OCI-LY3 (cell line): ENCODE measurements around the gene NR2C2AP.

Experiments used
- H2AFZ ChIP-seq: fragments of 200-600, 300-600 bp; shearing (Covaris generic); 2 replicates; pipeline ENCODE4 v1.6.0; 2014; ENCODE audit warnings: antibody characterized with exemption, low read depth, low read length
- H3K27ac ChIP-seq: fragments of 200-600, 300-600 bp; sonication (generic); 2 replicates; pipeline ENCODE4 v1.5.1; 2014; ENCODE audit warnings: mild to moderate bottlenecking, low read length, moderate library complexity, mixed read lengths
- H3K27me3 ChIP-seq: fragments of 200-600, 300-600 bp; sonication (generic); 2 replicates; pipeline ENCODE4 v1.6.1; 2014; ENCODE audit warnings: low read depth, low read length, mixed read lengths
- H3K36me3 ChIP-seq: fragments of 200-600, 300-600 bp; sonication (generic); replicated peaks from 2 replicates; pipeline ENCODE3; 2014; ENCODE audit warnings: low read depth, low read length, mixed read lengths
- H3K4me1 ChIP-seq: fragments of 300-600, 200-600 bp; sonication (generic); 2 replicates; pipeline ENCODE4 v1.6.1; 2014; ENCODE audit warnings: low read length, mixed read lengths
- H3K4me2 ChIP-seq: fragments of 200-600, 300-600 bp; sonication (generic); 2 replicates; pipeline ENCODE4 v1.6.1; 2014; ENCODE audit warnings: low read length, mixed read lengths
- H3K4me3 ChIP-seq: fragments of 300-600, 200-600 bp; sonication (generic); 2 replicates; pipeline ENCODE4 v1.5.1; 2014; ENCODE audit warnings: antibody characterized with exemption, mild to moderate bottlenecking, low read length, moderate library complexity
- H3K79me2 ChIP-seq: fragments of 300-600, 200-600 bp; shearing (Covaris generic); 2 replicates; pipeline ENCODE4 v1.6.1; 2014; ENCODE audit warnings: mild to moderate bottlenecking, low read length, mixed read lengths
- H3K9ac ChIP-seq: fragments of 300-600, 200-600 bp; shearing (Covaris generic); 2 replicates; pipeline ENCODE4 v1.6.0; 2014; ENCODE audit warnings: mild to moderate bottlenecking, low read length, moderate library complexity
- H3K9me3 ChIP-seq: fragments of 200-600, 300-600 bp; shearing (Covaris generic); 2 replicates; pipeline ENCODE4 v1.6.1; 2014; ENCODE audit warnings: low read length, mixed read lengths; ENCODE audit not compliant: insufficient read depth
- H4K20me1 ChIP-seq: fragments of 200-600, 300-600 bp; sonication (generic); 2 replicates; pipeline ENCODE4 v1.6.1; 2016; ENCODE audit warnings: low read length, mixed read lengths; ENCODE audit not compliant: insufficient read depth
- EZH2phosphoT487 ChIP-seq: fragments of 200-600 bp; shearing (Covaris generic); IDR thresholded peaks from 2 replicates; pipeline ENCODE4 v1.6.1; 2018; ENCODE audit warnings: antibody characterized with exemption, mixed run types, low read depth
- TF ChIP-seq, protein P1 (sequence below): fragments of 200-600, 300-600 bp; sonication (generic); IDR thresholded peaks from 2 replicates; pipeline ENCODE4 v1.5.1; 2014; ENCODE audit warnings: antibody characterized with exemption, low read length, low read depth

NR2C2AP gene

DNA sequence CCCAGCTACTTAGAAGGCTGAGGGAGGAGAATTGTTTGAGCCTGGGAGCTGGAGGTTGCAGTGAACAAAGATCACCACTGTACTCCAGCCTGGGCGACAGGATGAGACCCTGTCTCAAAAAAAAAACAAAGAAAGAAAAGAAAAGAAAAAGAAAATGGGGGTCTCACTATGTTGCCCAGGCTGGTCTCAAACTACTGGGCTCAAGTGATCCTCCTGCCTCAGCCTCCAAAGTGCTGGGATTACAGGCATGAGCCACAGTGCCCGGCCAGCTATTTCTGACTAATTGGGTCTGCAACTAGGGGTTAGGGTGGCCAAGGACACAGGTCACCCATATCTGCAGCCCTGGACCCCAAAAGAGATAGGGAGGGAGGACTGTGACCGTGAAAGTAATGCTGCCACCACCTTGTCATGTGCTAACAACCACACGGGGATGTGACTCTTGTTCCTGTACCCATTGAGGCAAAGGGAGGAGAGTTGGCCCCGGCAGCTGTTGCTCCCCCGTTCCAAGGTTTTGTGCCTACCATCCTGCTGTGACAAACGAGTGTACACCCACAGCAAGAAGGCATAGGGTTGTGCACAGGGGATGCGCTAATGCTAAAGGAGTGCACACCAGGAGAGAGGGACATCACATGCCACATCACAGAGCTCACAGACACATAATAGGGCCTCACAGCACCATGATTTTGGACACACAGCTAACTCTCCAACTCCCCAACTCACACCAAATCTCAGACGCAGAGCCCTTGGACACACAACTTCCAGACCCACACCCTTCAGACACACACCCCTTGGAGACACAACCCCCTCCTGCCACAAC, 33.8 kb downstream of the NR2C2AP start:
- H3K27me3 ChIP-seq = no peaks in the 10 kb centered on the region
- H2AFZ ChIP-seq = no peak overlapping the region
- TF ChIP-seq, protein P1, sequence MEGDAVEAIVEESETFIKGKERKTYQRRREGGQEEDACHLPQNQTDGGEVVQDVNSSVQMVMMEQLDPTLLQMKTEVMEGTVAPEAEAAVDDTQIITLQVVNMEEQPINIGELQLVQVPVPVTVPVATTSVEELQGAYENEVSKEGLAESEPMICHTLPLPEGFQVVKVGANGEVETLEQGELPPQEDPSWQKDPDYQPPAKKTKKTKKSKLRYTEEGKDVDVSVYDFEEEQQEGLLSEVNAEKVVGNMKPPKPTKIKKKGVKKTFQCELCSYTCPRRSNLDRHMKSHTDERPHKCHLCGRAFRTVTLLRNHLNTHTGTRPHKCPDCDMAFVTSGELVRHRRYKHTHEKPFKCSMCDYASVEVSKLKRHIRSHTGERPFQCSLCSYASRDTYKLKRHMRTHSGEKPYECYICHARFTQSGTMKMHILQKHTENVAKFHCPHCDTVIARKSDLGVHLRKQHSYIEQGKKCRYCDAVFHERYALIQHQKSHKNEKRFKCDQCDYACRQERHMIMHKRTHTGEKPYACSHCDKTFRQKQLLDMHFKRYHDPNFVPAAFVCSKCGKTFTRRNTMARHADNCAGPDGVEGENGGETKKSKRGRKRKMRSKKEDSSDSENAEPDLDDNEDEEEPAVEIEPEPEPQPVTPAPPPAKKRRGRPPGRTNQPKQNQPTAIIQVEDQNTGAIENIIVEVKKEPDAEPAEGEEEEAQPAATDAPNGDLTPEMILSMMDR = no peak
- no peak for TF ChIP-seq EZH2phosphoT487
- peak overlapping the region; percentile 86 for H3K4me3 ChIP-seq
- H3K4me2 ChIP-seq = peak overlapping the region; percentile 82
- H3K4me1 ChIP-seq = peaks cover 45% of the 10 kb centered on the region
- peaks cover 3% of the 10 kb centered on the region; the same call in 1 of the 2 replicates for H4K20me1 ChIP-seq
- H3K9me3 ChIP-seq = no peaks in the 10 kb centered on the region
- peak overlapping the region; percentile 79 for H3K9ac ChIP-seq
- no peaks in the 10 kb centered on the region; the same call in 1 of the 2 replicates for H3K79me2 ChIP-seq
- no peaks in the 10 kb centered on the region for H3K36me3 ChIP-seq
- H3K27ac ChIP-seq = no peak overlapping the region

GRCh38 chr19:19167612-19168011, 35.6 kb downstream of the NR2C2AP start:
- H3K27me3 ChIP-seq = no peaks in the 10 kb centered on the region
- no peak overlapping the region for H3K4me3 ChIP-seq
- H3K4me1 ChIP-seq = peaks cover 35% of the 10 kb centered on the region
- H3K9me3 ChIP-seq = no peaks in the 10 kb centered on the region
- no peak overlapping the region for H3K4me2 ChIP-seq
- H3K36me3 ChIP-seq = no peaks in the 10 kb centered on the region
- no peak overlapping the region for H2AFZ ChIP-seq
- no peak for TF ChIP-seq EZH2phosphoT487
- TF ChIP-seq, protein P1 = no peak
- H3K9ac ChIP-seq = no peak overlapping the region
- no peaks in the 10 kb centered on the region; the same call in 1 of the 2 replicates for H3K79me2 ChIP-seq
- H3K27ac ChIP-seq = no peak overlapping the region
- peaks cover 3% of the 10 kb centered on the region; the same call in 1 of the 2 replicates for H4K20me1 ChIP-seq

GRCh38 chr19:19165396-19165795, 37.8 kb downstream of the NR2C2AP start:
- Histone ChIP-seq H4K20me1 (peaks cover 3% of the 10 kb centered on the region; the same call in 1 of the 2 replicates), H3K9ac (no peak overlapping the region), H3K79me2 (peaks cover 8% of the 10 kb centered on the region; the same call in 1 of the 2 replicates), H3K4me1 (peaks cover 28% of the 10 kb centered on the region), H3K27ac (no peak overlapping the region), H3K4me3 (no peak overlapping the region), H3K4me2 (no peak overlapping the region), H3K9me3 (no peaks in the 10 kb centered on the region), H3K27me3 (no peaks in the 10 kb centered on the region), H3K36me3 (no peaks in the 10 kb centered on the region), H2AFZ (no peak overlapping the region)
- TF ChIP-seq EZH2phosphoT487 = no peak
- TF ChIP-seq, protein P1 = no peak

DNA sequence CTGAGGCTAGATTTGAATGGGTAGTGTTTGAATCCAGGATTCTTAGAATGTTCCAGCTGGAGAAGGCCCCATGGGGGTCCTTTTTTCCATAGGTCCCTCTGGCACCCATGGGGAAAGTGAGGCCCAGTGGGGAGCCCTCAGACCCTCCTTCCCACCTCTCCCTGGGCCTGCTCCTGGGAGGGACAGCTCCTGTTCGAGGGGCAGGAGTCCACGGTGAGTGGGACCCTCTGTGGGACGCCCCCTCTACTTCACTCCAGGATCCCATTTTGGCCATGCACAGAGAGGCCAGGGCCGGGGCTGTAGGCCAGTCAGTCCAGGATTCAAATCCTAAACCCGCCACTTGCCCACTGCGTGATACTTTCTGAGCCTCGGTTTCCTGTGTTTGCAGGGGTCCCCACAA, 40.7 kb downstream of the NR2C2AP start:
- H3K4me1 ChIP-seq = peaks cover 44% of the 10 kb centered on the region
- H3K27ac ChIP-seq = no peak overlapping the region
- peaks cover 5% of the 10 kb centered on the region for H3K36me3 ChIP-seq
- no peak for TF ChIP-seq EZH2phosphoT487
- H3K9ac ChIP-seq = no peak overlapping the region
- no peak overlapping the region for H3K4me2 ChIP-seq
- no peak overlapping the region for H3K4me3 ChIP-seq
- no peak overlapping the region for H2AFZ ChIP-seq
- no peaks in the 10 kb centered on the region for H3K27me3 ChIP-seq
- H3K9me3 ChIP-seq = no peaks in the 10 kb centered on the region
- peaks cover 8% of the 10 kb centered on the region; the same call in 1 of the 2 replicates for H3K79me2 ChIP-seq
- peaks cover 1% of the 10 kb centered on the region; the same call in 1 of the 2 replicates for H4K20me1 ChIP-seq
